GM10248 (cell line): Measurements from ENCODE around the gene APBB1.

Experiments used
- CTCF ChIA-PET: fragments of 300-600 bp; sonication (Branson Sonifier 250); formaldehyde crosslinking; extraction: SDS; loops from one replicate; lab custom pipeline; 2021; ENCODE audit warnings: antibody characterized with exemption; lab: Yijun Ruan, JAX
- POLR2A ChIA-PET: fragments of 350-650 bp; sonication (Branson Sonifier 250); formaldehyde crosslinking; extraction: SDS; loops from one replicate; lab custom pipeline; 2020; ENCODE audit warnings: antibody characterized with exemption; lab: Yijun Ruan, JAX
- DNase-seq: peaks from one replicate; pipeline ENCODE4 v3.0.0; 2012; ENCODE audit errors: extremely low spot score
- TF ChIP-seq, protein P1 (sequence below): IDR thresholded peaks from 2 replicates; pipeline ENCODE4 v1.5.1; 2012; ENCODE audit warnings: mild to moderate bottlenecking, low read depth; ENCODE audit errors: extremely low read depth, missing control alignments, control extremely low read depth

The APBB1 gene

GRCh38 chr11:6427516-6427915 is 8.6 kb upstream of the APBB1 start:
- TF ChIP-seq, protein P1, sequence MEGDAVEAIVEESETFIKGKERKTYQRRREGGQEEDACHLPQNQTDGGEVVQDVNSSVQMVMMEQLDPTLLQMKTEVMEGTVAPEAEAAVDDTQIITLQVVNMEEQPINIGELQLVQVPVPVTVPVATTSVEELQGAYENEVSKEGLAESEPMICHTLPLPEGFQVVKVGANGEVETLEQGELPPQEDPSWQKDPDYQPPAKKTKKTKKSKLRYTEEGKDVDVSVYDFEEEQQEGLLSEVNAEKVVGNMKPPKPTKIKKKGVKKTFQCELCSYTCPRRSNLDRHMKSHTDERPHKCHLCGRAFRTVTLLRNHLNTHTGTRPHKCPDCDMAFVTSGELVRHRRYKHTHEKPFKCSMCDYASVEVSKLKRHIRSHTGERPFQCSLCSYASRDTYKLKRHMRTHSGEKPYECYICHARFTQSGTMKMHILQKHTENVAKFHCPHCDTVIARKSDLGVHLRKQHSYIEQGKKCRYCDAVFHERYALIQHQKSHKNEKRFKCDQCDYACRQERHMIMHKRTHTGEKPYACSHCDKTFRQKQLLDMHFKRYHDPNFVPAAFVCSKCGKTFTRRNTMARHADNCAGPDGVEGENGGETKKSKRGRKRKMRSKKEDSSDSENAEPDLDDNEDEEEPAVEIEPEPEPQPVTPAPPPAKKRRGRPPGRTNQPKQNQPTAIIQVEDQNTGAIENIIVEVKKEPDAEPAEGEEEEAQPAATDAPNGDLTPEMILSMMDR = no peak
- ChIA-PET POLR2A (no interaction called here), CTCF (interaction anchor here (1.0 to 14.6 kb wide), 4 partner anchors 9 to 49 kb away, joined by 3 to 136 read pairs (median 24); partner anchors contain the start of genes APBB1 and HPX)
- DNase-seq = no peak

GRCh38 chr11:6420677-6421076 is 1.8 kb upstream of the APBB1 start:
- ChIA-PET POLR2A (no interaction called here), CTCF (interaction anchor here (1.2 to 14.6 kb wide), 5 partner anchors 9 to 42 kb away, joined by 4 to 136 read pairs (median 10); partner anchors contain the start of gene HPX)

DNA sequence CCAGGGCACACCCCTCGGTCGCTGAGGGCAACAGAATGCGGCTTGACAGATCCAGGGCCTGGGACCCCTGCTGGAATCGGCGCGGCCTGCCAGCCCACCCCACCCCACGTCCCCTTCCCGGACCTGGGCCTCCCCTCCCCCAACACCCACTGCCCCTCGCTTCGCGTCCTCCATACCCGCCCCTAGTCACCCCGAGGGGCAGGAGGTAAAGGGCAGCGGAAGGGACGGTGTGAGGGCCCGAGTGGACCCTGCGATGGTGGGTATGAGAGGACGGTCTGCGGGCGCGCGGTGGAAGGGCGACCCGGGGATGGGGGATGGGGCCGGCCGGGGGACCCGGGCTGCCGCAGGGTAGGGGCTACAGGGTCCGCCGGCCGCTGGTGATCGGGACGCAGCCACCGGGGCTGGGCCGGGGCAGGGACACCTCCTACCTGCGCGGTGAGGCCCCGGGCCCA is 311 bp downstream of the APBB1 start:
- no peak for DNase-seq
- TF ChIP-seq, protein P1 = no peak
- CTCF ChIA-PET = interaction anchor here (0.9 to 14.6 kb wide), 7 partner anchors 9 to 56 kb away, joined by 3 to 136 read pairs (median 6); partner anchors contain the start of gene HPX
- POLR2A ChIA-PET = interaction anchor here (1.1 kb wide), 1 partner anchor 16 kb away, joined by 12 read pairs; no protein-coding TSS in a partner anchor

More at GRCh38 chr11:6420677-6421076, 1.8 kb upstream of the APBB1 start:
- no peak for DNase-seq
- TF ChIP-seq, protein P1 = no peak

GRCh38 chr11:6417907-6418556 is 862 bp downstream of the APBB1 start:
- CTCF ChIA-PET = interaction anchor here (1.5 to 14.6 kb wide), 4 partner anchors 9 to 24 kb away, joined by 3 to 136 read pairs (median 4); partner anchors contain the start of gene HPX
- DNase-seq = no peak
- POLR2A ChIA-PET = no interaction called here
- TF ChIP-seq, protein P1 = no peak

- no peak for DNase-seq
- TF ChIP-seq, protein P1 = no peak
- CTCF ChIA-PET = interaction anchor here (14.6 kb wide), 1 partner anchor 26 kb away, joined by 136 read pairs; the partner anchor contains the start of gene HPX
- POLR2A ChIA-PET = no interaction called here
These were observed 3.1 kb downstream of the APBB1 start for GRCh38 chr11:6415797-6416196.

GRCh38 chr11:6414874-6415328 is 4.0 kb downstream of the APBB1 start:
- TF ChIP-seq, protein P1 = no peak
- ChIA-PET POLR2A (no interaction called here), CTCF (interaction anchor here (1.8 to 14.6 kb wide), 2 partner anchors 12 to 27 kb away, joined by 6 to 136 read pairs; partner anchors contain the start of gene HPX)
- no peak for DNase-seq
